GM19023 (cell line): ENCODE results near the gene ASCC2.
"Not testable (repeated sequence)": the region's sequence is repeated elsewhere in the genome, so short reads cannot be mapped to it uniquely, and the experiment has no call there.

Source experiments
- ATAC-seq: cut with Tn5 transposase; IDR thresholded peaks from one replicate; pipeline ENCODE4 v1.9.1; 2021; ENCODE audit warnings: mild to moderate bottlenecking, moderate library complexity; ENCODE audit not compliant: unreplicated experiment

Gene ASCC2, protein sequence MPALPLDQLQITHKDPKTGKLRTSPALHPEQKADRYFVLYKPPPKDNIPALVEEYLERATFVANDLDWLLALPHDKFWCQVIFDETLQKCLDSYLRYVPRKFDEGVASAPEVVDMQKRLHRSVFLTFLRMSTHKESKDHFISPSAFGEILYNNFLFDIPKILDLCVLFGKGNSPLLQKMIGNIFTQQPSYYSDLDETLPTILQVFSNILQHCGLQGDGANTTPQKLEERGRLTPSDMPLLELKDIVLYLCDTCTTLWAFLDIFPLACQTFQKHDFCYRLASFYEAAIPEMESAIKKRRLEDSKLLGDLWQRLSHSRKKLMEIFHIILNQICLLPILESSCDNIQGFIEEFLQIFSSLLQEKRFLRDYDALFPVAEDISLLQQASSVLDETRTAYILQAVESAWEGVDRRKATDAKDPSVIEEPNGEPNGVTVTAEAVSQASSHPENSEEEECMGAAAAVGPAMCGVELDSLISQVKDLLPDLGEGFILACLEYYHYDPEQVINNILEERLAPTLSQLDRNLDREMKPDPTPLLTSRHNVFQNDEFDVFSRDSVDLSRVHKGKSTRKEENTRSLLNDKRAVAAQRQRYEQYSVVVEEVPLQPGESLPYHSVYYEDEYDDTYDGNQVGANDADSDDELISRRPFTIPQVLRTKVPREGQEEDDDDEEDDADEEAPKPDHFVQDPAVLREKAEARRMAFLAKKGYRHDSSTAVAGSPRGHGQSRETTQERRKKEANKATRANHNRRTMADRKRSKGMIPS

DNA sequence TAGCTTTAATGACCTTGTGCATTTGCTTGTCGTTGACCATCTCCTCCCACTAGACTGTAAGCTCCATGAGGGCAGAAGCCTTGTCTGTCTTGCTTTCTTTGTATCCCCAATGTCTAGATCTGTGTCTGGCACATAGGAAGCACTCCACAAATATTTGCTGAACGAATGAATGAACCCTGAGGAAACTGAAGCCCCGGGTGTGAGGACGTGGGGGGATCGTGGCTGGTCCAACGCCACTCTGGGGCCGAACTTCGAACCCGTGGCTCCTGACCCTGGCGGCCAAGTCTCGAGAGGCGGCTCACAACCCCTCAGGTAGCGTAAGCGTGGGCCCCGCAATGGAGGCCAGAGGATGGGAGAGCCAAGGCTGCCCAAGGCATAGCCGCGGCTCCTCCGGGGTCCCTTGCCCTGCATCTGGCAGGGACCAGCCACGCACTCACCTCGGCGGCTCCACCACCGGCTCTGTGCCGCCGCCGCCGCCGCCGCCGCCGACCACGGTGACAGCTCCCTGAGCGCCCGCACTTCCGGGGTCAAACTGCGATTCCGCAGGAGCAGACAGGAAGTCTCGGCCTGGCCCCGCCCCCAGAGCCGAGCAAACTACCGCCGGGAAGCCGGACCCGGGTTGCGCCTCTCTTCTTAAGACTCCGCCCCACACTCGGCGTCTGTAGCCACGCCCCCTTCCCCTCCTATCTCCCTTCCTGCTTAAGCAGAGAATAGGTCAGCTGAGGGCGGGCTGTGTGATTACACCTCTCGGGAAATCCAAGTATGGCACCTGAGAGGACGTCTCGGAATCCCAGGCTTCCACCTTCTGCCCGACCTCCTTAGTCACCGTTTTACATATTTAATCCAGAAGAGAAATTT, at the start of gene ASCC2:
ASCC2 (minus strand) TSS at position 534 of the 858 bp plus-strand sequence. CDS start 5,949 bp downstream, outside the sequence.
- peak; percentile 98 for ATAC-seq

GRCh38 chr22:29887358-29887757, 49.3 kb upstream of the ASCC2 start:
- no peak for ATAC-seq

DNA sequence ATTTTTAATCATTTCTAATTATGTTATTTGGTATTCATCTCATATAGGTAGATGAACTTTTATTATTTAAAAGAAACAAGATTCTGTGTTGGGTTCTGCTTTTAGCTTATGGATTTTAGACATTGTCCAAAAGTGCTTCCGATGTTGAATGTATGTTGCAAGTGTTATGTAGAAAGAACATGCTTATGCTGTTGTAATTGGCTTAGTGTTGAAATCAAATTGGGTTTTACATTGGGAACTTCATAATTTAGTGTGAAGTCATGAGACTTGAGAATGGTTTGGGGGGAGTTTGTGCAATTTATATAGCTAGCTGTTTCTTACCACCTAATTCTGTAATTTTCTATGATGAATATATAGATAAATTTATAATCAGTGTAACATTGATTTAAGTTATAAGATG, 48.5 kb upstream of the ASCC2 start:
- no peak for ATAC-seq

- ATAC-seq, result no peak
Observed at GRCh38 chr22:29885610-29886009, 47.5 kb upstream of the ASCC2 start.

GRCh38 chr22:29883775-29884097, 45.7 kb upstream of the ASCC2 start:
- ATAC-seq, result no peak

GRCh38 chr22:29883045-29883774, 45.1 kb upstream of the ASCC2 start, which contains the start of gene MTMR3:
TSS of gene MTMR3 (plus strand) at chr22:29883174. CDS start at chr22:29971060, 87,886 bp downstream.
- ATAC-seq, result peak; percentile 66

DNA sequence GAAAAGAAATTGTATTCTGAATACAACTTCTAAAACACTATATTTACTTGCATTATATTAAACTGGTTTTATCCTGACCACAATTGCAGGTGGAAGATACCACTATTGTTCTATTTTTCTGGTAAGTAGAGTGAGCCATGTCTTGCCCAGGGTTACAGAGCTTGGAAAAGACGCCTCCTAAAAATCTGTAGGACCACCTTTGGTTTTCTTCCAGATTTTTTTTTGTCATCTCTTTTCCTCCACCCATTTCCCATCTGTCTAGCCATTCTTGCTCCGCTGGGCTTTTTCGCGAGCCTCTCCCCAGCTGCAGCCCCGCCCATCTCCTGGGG, 44.6 kb upstream of the ASCC2 start:
- ATAC-seq, result no peak

DNA sequence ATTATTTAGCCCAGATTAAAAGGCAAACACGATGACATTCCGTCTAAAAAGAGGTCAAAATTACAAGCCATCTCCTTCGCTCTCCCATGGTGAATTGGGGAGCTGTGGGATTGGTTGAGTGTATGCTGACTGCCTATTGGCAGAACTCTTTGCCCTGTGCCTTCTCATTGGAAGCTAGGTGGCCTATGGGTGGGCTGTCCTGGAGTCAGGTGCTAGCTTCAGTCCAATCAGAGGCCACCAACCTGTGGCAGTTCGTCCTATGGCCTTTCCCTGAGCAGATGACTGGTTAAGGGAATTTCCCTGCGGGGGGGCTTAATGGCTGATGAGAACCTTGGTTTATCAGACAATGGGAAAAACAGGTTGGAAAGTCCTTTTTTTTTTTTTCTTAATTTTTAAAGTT, 41.7 kb upstream of the ASCC2 start:
- no peak for ATAC-seq

DNA sequence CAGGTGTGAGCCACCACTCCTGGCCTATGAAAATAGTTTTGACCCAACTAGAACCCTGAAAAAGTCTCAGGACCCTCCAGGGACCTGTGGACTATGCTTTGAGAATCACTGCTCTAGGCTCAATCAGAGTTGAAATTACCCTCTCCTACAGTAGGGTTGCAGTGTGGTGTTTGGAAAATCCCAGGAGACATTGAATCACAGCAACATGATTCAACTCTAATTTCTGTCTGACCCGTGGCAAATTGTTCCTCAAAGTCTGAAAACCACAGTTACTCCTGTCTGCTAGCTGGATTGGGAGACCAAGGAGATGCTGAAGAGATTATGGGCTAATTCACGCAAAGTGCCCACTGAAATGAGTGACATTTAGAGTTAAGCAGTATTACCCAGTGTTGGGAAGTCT, 39.5 kb upstream of the ASCC2 start:
- no peak for ATAC-seq

DNA sequence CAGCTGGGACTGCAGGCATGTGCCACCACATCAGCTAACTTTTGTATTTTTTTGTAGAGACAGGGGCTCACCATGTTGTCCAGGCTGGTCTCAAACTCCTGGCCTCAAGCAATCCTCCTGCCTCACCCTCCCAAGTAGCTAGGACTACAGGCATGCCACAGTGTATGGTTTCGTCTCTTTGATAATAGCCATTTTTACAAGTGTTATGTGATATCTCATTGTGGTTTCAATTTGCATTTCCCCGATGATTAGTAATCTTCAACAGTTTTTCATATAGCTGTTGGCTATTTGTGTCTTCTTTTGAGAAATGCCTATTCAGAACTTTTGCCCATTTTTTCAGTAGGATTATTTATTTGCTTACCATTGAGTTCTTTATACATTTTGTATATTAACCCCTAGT, 35.9 kb upstream of the ASCC2 start:
- ATAC-seq, result no peak

DNA sequence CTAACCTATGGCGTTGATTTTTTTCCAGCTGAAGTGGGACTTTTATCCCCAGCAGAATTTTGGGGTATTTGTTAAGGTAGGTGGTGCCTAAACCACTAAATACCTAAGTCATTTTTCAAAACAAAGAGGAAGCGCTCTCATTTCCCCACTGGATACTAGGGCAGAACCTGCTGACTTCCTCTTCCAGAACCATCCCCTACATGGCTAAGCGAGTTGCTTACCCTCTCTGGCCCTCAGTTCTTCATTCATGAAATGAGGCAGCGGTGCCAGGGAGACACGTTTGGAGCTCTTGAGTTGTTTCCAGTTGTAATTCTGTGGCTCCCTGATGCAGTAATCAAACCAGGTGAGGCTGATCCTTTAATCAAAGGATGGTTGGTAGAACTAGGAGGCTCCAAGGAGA, 34.9 kb upstream of the ASCC2 start:
- ATAC-seq, result no peak

DNA sequence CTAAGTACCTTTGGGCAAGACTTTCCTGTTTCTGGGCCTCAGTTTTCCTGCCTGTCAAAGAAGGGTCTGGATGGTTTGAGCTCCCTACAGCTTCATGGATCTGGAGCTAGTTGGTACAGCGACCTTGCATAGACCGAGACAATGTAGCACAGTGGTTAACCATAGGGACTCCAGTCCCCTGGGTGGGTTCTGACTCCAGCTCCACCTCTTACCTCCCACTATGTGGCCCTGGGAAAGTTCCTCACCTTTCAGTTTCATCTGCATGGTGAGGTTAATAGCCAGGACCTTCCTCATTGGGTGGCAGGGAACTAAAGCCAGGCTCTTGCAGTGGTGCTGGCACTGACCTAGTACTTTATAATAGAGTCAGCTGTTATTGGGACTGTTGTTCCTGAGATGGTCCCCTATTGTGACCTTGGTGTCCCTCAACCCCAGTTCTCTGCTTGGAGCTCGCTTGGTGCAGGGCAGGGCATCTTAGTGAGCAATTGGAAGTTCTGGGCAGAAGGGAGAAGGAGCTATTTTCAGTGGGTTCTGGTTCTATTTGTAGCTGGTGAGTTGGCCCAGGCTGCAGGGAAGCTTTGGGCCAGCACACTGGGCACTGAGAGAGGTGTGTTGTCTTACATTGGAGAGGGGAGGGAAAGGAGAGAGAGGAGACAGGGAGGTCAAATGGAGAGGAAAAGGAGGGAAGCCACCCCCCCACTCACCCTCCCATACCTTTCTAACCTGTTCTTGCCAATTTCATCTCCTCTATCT, 34.2 kb upstream of the ASCC2 start:
- no peak for ATAC-seq

- ATAC-seq, result no peak
Observed at GRCh38 chr22:29871684-29872083, 33.6 kb upstream of the ASCC2 start.

- no peak for ATAC-seq
Observed at GRCh38 chr22:29870574-29870973, 32.5 kb upstream of the ASCC2 start.

DNA sequence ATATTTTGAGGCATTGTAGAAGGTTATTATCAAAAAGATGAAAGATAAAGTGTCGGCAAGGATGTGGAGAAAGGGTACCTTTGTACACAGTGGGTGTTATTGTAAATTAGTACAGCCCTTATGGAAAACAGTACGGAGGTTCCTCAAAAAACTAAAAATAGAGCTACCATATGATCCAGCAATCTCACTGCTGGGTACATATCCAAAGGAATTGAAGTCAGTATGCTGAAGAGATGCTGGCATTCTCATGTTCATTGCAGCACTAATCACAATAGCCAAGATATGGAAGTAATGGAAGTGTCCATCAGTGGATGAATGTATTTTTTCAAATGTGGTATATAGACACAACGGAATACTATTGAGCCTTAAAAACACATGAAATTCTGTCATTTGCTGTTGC, 29.8 kb upstream of the ASCC2 start:
- ATAC-seq, result no peak

GRCh38 chr22:29867260-29867659, 29.2 kb upstream of the ASCC2 start:
- ATAC-seq, result no peak

- ATAC-seq, result not testable (repeated sequence)
Observed at GRCh38 chr22:29865572-29865971, 27.5 kb upstream of the ASCC2 start.

GRCh38 chr22:29861672-29862297, 23.7 kb upstream of the ASCC2 start:
- ATAC-seq, result no peak

DNA sequence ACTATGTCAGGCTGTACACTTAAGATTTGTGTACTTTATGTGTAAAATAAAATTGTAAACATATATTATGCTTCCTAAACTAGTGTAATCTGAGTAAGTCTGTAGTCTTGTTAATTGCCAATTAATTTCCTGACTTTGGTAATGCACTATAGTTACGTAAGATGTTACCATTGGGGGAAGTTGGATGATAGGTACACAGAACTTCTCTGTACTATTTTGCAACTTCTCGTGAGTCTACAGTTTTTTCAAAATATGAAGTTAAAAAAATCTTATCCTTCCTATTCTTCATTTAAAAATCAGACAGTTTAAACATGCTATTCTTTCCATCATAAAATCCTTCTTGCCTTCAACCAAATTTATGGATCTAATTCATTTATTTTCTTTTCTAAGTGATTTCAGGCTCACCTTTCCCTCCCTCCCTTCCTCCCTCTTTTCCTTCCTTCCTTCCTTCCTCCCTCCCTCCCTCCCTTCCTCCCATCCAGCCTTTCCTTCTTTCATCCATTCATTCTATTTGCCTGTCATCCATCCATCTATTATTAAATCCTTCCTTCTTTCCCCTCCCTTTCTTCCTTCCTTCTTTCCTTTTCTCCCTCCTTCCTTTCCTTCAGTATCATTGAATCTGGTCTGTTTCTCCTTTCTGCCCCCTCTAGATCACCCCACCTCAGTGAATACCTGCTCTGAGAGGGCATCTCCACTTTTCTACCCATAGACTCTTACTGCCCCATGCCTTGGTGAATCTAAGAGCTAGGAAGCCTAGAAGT, 22.1 kb upstream of the ASCC2 start:
- no peak for ATAC-seq
